ENCODE results near the gene TP53I11. TPM values are rescaled to one million over a fixed set of nuclear protein-coding genes. Genes with fewer than 3 reads are reported as not detected.

TP53I11 gene
- total and polyA plus RNA-seq, 2 experiments from 2014 or later: 59.9 to 117 TPM

DNA sequence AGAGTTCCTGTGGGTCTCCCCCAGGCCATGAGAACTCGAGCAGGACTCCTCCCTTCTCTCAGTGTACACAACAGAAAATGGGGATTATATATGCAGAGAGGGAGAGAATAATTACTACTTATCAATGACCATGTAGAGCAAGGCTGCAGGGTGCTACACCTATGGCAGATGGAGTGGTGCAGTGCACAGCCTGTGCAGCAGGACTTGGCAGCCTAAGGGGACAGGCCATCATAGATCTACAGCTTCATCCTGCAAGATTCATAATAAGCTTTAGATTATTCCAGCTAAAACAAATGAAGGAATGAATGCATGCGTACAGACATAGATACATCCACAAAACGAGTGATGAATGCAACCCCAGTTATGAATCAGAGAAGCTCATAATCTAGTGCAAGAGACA, 8.4 kb upstream of the TP53I11 start:
- H3K79me2 ChIP-seq (ENCODE audit: insufficient read depth): no peaks in the 10 kb centered on the region
- H3K27ac ChIP-seq: no peak overlapping the region
- H3K36me3 ChIP-seq (ENCODE audit: low read depth): no peaks in the 10 kb centered on the region
- no peak overlapping the region for H2AFZ ChIP-seq
- in situ Hi-C loops (cut with MboI): no loop called here
- H3K9me3 ChIP-seq (ENCODE audit: low read depth): no peaks in the 10 kb centered on the region
- no peak overlapping the region for H3K4me2 ChIP-seq (ENCODE audit: unreplicated experiment)
- WGBS, 2 experiments (ENCODE audit: low coverage in 1 of 2, low lambda C conversion rate in 2 of 2, missing lambda C conversion rate in 2 of 2): 73% methylated on average over 3 of the region's 3 CpGs
- H3K4me1 ChIP-seq (ENCODE audit: insufficient read depth): peaks cover 9% of the 10 kb centered on the region
- H3K27me3 ChIP-seq (replicated peaks; ENCODE audit: insufficient read depth): no peaks in the 10 kb centered on the region
- TF ChIP-seq EZH2 (IDR thresholded peaks at IDR 0.05; ENCODE audit: insufficient read depth, poor library complexity, severe bottlenecking) (no peak), EZH2phosphoT487 (IDR thresholded peaks at IDR 0.05; ENCODE audit: insufficient read depth, low read depth) (no peak)
- H4K20me1 ChIP-seq (ENCODE audit: insufficient read depth): no peaks in the 10 kb centered on the region
- no peaks in the 10 kb centered on the region for H3F3A ChIP-seq (ENCODE audit: insufficient read depth)
- DNase-seq: no peak
- H3K9ac ChIP-seq: no peak overlapping the region
- no peak overlapping the region for H3K4me3 ChIP-seq
- H3K9me2 ChIP-seq (ENCODE audit: insufficient read depth): no peaks in the 10 kb centered on the region

DNA sequence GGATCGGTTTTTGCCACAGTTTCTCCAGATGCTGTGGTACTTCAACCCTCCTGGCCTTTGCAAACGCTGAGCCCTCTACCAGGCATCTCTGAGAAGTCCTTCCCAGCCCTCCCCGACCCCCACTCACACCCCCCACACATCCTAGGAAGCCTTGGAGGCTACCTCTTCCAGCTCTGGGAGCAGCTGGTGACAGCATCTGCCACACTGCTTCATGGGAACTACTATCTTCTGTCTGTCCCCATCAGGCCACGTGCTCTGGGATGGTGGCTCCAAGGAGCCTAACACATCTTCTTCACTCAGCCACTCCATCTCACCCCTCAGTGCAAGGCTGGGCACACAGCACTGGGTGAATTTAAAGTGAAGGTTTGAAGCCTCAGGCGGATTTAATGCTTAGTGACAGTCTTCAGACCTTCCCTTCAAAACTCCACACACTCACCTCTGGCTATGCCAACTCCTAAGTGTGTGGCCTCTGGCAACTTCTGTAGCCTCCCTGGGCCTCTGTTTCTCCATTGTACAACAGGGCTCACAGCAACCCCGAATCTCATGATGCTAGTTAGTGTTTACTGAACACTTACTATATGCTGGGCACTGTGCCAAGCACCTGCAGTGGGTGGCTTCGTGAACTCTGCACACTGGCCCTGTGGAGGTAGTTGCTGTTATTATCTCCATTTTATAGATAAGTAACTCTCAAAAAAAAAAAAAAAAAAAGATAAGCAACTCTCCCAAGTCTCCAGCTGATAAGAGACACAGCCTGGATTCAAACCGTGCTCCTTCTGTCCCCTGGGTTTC, 7.3 kb upstream of the TP53I11 start:
- no peak overlapping the region for H3K4me3 ChIP-seq
- H2AFZ ChIP-seq: no peak overlapping the region
- peaks cover 9% of the 10 kb centered on the region for H3K4me1 ChIP-seq (ENCODE audit: insufficient read depth)
- no peaks in the 10 kb centered on the region for H3K36me3 ChIP-seq (ENCODE audit: low read depth)
- no peaks in the 10 kb centered on the region for H3K9me3 ChIP-seq (ENCODE audit: low read depth)
- no peaks in the 10 kb centered on the region for H3K9me2 ChIP-seq (ENCODE audit: insufficient read depth)
- TF ChIP-seq EZH2phosphoT487 (IDR thresholded peaks at IDR 0.05; ENCODE audit: insufficient read depth, low read depth): no peak
- TF ChIP-seq EZH2 (IDR thresholded peaks at IDR 0.05; ENCODE audit: insufficient read depth, poor library complexity, severe bottlenecking): no peak
- H3K9ac ChIP-seq: no peak overlapping the region
- no peaks in the 10 kb centered on the region for H3K27me3 ChIP-seq (replicated peaks; ENCODE audit: insufficient read depth)
- no peak for DNase-seq
- H3K79me2 ChIP-seq (ENCODE audit: insufficient read depth): no peaks in the 10 kb centered on the region
- H3K4me2 ChIP-seq (ENCODE audit: unreplicated experiment): no peak overlapping the region
- in situ Hi-C loops (cut with MboI): no loop called here
- WGBS, 2 experiments (ENCODE audit: low coverage in 1 of 2, low lambda C conversion rate in 2 of 2, missing lambda C conversion rate in 2 of 2): 68% methylated on average over 8 of the region's 8 CpGs
- no peaks in the 10 kb centered on the region for H4K20me1 ChIP-seq (ENCODE audit: insufficient read depth)
- no peaks in the 10 kb centered on the region for H3F3A ChIP-seq (ENCODE audit: insufficient read depth)
- no peak overlapping the region for H3K27ac ChIP-seq

DNA sequence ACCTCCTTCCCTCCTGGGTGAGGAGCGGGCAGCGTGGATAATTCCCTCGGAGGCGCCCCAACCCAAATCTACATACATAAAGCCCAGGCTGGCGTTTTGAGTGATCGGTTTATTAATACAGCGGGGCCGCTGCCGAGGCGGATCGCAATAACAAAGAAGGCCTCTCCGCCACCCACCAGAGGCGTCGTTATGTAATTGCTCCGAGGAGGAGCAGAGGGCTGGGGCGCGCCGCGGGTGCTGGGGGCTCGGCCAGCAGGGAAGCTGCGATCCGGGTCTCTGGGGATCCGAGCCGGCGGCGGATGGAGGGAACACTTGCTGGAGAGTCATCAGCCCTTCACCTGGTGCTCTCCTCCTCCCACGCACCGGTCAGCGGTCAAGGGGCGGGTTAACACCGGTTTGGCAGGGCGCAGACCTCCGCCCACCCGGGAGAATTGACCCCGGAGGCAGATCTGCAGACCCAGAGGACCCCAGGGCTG, 6.4 kb upstream of the TP53I11 start:
- Histone ChIP-seq H3K9ac (no peak overlapping the region), H3K9me3 (ENCODE audit: low read depth) (no peaks in the 10 kb centered on the region), H3K79me2 (ENCODE audit: insufficient read depth) (no peaks in the 10 kb centered on the region), H3K9me2 (ENCODE audit: insufficient read depth) (no peaks in the 10 kb centered on the region), H3K27ac (no peak overlapping the region), H3K36me3 (ENCODE audit: low read depth) (no peaks in the 10 kb centered on the region), H4K20me1 (ENCODE audit: insufficient read depth) (no peaks in the 10 kb centered on the region), H3K4me1 (ENCODE audit: insufficient read depth) (peaks cover 9% of the 10 kb centered on the region), H2AFZ (no peak overlapping the region), H3K27me3 (replicated peaks; ENCODE audit: insufficient read depth) (no peaks in the 10 kb centered on the region), H3K4me2 (ENCODE audit: unreplicated experiment) (no peak overlapping the region), H3K4me3 (no peak overlapping the region), H3F3A (ENCODE audit: insufficient read depth) (0 out of 2 replicates have a peak, but pooled peaks cover 2% of the 10 kb centered on the region)
- no peak for DNase-seq
- in situ Hi-C loops (cut with MboI): no loop called here
- 36 to 41% methylated on average over 34 of the region's 35 CpGs for WGBS, 2 experiments (ENCODE audit: low coverage in 1 of 2, low lambda C conversion rate in 2 of 2, missing lambda C conversion rate in 2 of 2)
- TF ChIP-seq EZH2phosphoT487 (IDR thresholded peaks at IDR 0.05; ENCODE audit: insufficient read depth, low read depth) (no peak), EZH2 (IDR thresholded peaks at IDR 0.05; ENCODE audit: insufficient read depth, poor library complexity, severe bottlenecking) (no peak)

DNA sequence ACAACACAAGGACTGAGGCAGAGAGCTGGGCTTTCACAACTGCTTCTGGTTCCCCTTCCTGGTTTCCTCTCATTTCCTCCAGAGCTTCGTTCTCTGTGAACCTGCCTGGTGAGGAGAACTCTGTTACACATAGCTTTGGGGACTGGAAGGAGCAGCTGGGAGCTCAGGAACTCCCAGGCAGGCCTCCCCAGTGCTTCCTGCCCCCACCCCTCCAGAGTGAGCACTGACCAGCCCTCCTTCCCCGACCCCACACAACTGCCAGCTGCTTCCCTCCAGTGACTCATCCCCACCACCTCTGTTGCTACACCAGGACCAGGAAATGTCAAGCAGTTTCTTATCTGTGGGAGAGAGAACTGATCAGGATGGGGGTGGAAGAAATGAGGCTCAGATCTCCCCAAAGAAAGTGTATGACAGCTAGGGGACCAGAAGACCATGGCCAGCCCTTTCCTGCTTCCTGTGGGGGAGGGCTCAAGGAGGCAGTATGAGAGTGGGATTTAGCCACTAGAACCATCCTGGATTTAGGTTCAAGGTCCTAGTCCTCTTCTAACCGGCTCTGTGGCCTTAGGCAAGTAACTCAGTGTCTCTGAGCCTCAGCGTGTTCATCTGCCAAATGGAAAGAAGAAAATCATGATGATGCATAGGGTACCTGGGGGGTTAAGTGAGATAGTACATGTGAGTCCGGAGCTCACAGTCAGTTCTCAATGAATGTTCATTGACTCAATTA, 4.5 kb upstream of the TP53I11 start:
- Histone ChIP-seq H2AFZ (peak overlapping the region; percentile 48; the same call in 1 of the 2 replicates), H3K36me3 (ENCODE audit: low read depth) (no peaks in the 10 kb centered on the region), H3K9ac (no peak overlapping the region), H3K9me3 (ENCODE audit: low read depth) (no peaks in the 10 kb centered on the region), H4K20me1 (ENCODE audit: insufficient read depth) (no peaks in the 10 kb centered on the region), H3K27me3 (replicated peaks; ENCODE audit: insufficient read depth) (no peaks in the 10 kb centered on the region), H3F3A (ENCODE audit: insufficient read depth) (peaks cover 12% of the 10 kb centered on the region; the same call in 1 of the 2 replicates), H3K27ac (peak overlapping the region; percentile 30; the same call in 1 of the 2 replicates), H3K79me2 (ENCODE audit: insufficient read depth) (no peaks in the 10 kb centered on the region), H3K4me1 (ENCODE audit: insufficient read depth) (peaks cover 9% of the 10 kb centered on the region), H3K4me2 (ENCODE audit: unreplicated experiment) (peak overlapping the region; percentile 49), H3K9me2 (ENCODE audit: insufficient read depth) (no peaks in the 10 kb centered on the region), H3K4me3 (0 out of 2 replicates have a peak overlapping the region, but pooled peaks have one; percentile 0)
- in situ Hi-C loops (cut with MboI): no loop called here
- WGBS, 2 experiments (ENCODE audit: low coverage in 1 of 2, low lambda C conversion rate in 2 of 2, missing lambda C conversion rate in 2 of 2): 53 to 57% methylated on average over 5 of the region's 5 CpGs
- no peak for TF ChIP-seq EZH2 (IDR thresholded peaks at IDR 0.05; ENCODE audit: insufficient read depth, poor library complexity, severe bottlenecking)
- no peak for TF ChIP-seq EZH2phosphoT487 (IDR thresholded peaks at IDR 0.05; ENCODE audit: insufficient read depth, low read depth)
- peak; percentile 77 for DNase-seq
